Type B pancreatic cell (in vitro differentiated cells): Measurements from ENCODE around the gene APOBEC3G. TPM values are rescaled to one million over a fixed set of nuclear protein-coding genes. Genes with fewer than 3 reads are reported as not detected.

ENCODE experiments used
- DNase-seq: peaks from one replicate; pipeline ENCODE4 v3.0.0; 2021; ENCODE audit warnings: mixed read lengths; ENCODE audit not compliant: unreplicated experiment; ENCODE audit errors: extremely low spot score
- H3K27ac Mint-ChIP-seq: 2 replicates; pipeline ENCODE4 v1.8.0; 2021; ENCODE audit warnings: mild to moderate bottlenecking, mixed read lengths
- H3K27me3 Mint-ChIP-seq: 2 replicates; pipeline ENCODE4 v1.8.0; 2021; ENCODE audit warnings: mixed read lengths
- H3K36me3 Mint-ChIP-seq: 2 replicates; pipeline ENCODE4 v1.8.0; 2021; ENCODE audit warnings: mixed read lengths
- H3K4me1 Mint-ChIP-seq: one replicate; pipeline ENCODE4 v1.8.0; 2021; ENCODE audit warnings: mixed read lengths; ENCODE audit not compliant: unreplicated experiment
- H3K4me3 Mint-ChIP-seq: 2 replicates; pipeline ENCODE4 v1.8.0; 2021; ENCODE audit warnings: mild to moderate bottlenecking, mixed read lengths
- H3K9me3 Mint-ChIP-seq: 2 replicates; pipeline ENCODE4 v1.8.0; 2021; ENCODE audit warnings: mixed read lengths
- total RNA-seq: library from RNA; stranded (reverse); gene quantifications from 2 replicates; pipeline ENCODE4 v1.2.1, GENCODE V29; 2021; ENCODE audit warnings: low replicate concordance
- TF ChIP-seq, protein P1 (sequence below): fragments of 200-600 bp; sonication (generic); conservative IDR thresholded peaks from 2 replicates; pipeline ENCODE4 v1.5.0; 2021; ENCODE audit warnings: antibody characterized with exemption, mild to moderate bottlenecking

The APOBEC3G gene
- total RNA-seq, 1 donor from 2014 or later = 5.6 TPM

DNA sequence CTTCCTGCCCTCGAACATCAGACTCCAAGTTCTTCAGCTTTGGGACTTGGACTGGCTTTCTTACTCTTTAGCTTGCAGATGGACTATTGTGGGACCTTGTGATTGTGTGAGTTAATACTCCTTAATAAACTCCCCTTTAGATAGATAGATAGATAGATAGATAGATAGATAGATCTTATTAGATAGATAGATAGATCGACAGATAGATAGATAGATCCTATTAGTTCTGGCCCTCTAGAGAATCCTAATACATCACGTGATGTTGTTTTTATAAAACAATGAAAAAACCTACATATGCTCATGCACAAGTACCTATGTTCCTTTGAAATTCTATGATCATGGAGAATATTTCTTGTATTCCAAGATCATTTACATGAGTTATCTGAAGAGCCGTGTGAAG lies 43.9 kb downstream of the APOBEC3G start:
- no peak for DNase-seq
- TF ChIP-seq, protein P1, sequence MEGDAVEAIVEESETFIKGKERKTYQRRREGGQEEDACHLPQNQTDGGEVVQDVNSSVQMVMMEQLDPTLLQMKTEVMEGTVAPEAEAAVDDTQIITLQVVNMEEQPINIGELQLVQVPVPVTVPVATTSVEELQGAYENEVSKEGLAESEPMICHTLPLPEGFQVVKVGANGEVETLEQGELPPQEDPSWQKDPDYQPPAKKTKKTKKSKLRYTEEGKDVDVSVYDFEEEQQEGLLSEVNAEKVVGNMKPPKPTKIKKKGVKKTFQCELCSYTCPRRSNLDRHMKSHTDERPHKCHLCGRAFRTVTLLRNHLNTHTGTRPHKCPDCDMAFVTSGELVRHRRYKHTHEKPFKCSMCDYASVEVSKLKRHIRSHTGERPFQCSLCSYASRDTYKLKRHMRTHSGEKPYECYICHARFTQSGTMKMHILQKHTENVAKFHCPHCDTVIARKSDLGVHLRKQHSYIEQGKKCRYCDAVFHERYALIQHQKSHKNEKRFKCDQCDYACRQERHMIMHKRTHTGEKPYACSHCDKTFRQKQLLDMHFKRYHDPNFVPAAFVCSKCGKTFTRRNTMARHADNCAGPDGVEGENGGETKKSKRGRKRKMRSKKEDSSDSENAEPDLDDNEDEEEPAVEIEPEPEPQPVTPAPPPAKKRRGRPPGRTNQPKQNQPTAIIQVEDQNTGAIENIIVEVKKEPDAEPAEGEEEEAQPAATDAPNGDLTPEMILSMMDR = no peak
- peaks cover 14% of the 10 kb centered on the region for H3K4me1 Mint-ChIP-seq
- no peak overlapping the region for H3K27ac Mint-ChIP-seq
- no peak overlapping the region for H3K4me3 Mint-ChIP-seq
- peaks cover 4% of the 10 kb centered on the region for H3K27me3 Mint-ChIP-seq
- no peaks in the 10 kb centered on the region for H3K36me3 Mint-ChIP-seq
- no peaks in the 10 kb centered on the region for H3K9me3 Mint-ChIP-seq

DNA sequence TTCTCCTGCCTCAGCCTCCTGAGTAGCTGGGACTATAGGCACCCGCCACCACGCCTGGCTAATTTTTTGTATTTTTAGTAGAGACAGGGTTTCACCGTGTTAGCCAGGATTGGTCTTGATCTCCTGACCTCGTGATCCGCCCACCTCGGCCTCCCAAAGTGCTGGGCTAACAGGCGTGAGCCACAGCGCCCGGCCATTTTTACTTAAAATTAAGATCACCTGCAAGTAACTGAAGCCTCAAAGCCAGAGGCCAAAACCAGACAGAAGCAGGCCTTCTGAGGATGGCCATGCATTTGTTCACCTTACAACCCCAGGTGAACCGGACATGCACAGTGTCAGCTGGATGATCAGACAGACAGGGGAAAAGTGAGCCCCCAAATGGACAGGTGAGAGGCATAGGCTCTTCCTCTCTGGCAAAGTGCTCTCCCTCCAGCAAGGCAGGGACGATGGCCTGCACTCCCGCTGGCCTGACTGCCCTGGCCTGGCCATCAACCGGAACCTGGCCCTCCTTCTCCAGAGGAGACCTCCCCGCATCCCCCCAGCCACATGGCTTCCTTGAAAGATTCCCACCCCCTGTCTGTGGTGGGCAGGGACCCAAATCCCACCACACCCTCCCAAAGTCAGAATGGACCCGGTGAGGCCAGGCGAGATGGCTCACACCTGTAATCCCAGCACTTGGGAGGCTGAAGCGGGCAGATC lies 45.8 kb downstream of the APOBEC3G start:
- no peak overlapping the region for H3K4me3 Mint-ChIP-seq
- H3K4me1 Mint-ChIP-seq = peaks cover 10% of the 10 kb centered on the region
- no peaks in the 10 kb centered on the region for H3K9me3 Mint-ChIP-seq
- H3K36me3 Mint-ChIP-seq = no peaks in the 10 kb centered on the region
- peaks cover 1% of the 10 kb centered on the region for H3K27me3 Mint-ChIP-seq
- TF ChIP-seq, protein P1 = no peak
- no peak overlapping the region for H3K27ac Mint-ChIP-seq
- DNase-seq = no peak

DNA sequence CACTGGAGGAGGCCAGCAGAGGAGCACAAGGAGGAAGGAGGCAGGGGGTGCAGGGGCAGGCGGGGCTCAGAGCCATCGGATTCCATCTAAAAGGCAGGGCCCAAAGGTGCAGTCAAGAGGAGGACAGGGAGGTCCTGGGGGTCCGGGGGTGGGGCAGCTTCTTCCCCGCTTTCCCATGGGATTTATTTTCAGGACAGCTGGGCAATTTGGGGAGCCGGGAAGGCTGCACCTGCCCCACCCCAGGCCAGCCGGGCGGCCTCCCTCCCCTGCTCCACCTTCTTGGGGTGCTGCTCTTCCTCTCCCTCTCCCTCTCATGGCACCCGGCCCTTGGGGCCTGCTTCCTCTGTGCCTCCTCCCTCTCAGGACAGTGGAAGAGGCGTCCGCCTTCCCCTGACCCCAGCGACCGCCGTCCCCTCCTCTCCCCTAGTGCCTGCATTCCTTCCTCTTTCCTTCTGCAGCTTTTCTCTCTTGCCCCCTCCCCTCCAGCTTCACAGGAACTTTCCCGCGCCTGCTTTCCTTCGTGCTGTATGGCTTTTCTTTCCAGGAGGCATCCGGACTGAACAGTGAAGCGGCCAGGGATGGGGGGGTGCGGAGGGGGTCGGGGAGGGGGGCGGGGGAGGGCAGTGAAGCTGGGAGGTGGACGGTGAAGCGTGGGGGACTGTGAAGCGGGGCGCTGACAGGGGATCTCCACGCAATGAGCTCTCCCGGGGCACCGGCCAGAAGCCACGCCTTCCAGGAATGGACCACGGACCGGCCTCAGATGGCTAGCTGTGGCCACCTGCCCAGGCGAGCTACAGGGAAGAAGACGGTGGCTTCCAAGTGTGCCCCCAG lies 46.9 kb downstream of the APOBEC3G start:
- H3K4me1 Mint-ChIP-seq = peaks cover 8% of the 10 kb centered on the region
- H3K4me3 Mint-ChIP-seq = no peak overlapping the region
- H3K9me3 Mint-ChIP-seq = no peaks in the 10 kb centered on the region
- no peaks in the 10 kb centered on the region for H3K36me3 Mint-ChIP-seq
- H3K27ac Mint-ChIP-seq = no peak overlapping the region
- TF ChIP-seq, protein P1 = peak; percentile 7
- DNase-seq = no peak
- H3K27me3 Mint-ChIP-seq = no peaks in the 10 kb centered on the region

DNA sequence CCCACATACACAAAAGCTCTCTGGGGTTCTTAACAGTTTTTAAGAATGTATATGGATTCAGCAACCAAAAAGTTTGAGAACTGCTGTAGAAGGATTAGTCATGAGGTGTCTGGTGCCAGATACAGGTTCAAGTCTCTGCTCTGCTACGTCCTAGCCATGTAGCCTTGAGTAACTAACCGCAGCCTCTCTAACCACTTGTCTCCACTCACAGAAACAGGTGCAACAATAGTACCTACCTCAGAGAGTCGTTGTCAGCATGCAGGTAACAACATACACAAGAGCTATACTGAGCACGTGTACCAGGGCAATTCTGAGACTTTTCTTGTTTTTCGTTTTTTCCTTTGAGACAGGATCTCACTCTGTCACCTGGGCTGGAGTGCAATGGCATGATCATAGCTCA lies 48.5 kb downstream of the APOBEC3G start:
- peaks cover 11% of the 10 kb centered on the region for H3K4me1 Mint-ChIP-seq
- no peak overlapping the region for H3K4me3 Mint-ChIP-seq
- DNase-seq = no peak
- H3K27ac Mint-ChIP-seq = no peak overlapping the region
- no peaks in the 10 kb centered on the region for H3K9me3 Mint-ChIP-seq
- H3K36me3 Mint-ChIP-seq = no peaks in the 10 kb centered on the region
- no peaks in the 10 kb centered on the region for H3K27me3 Mint-ChIP-seq
- TF ChIP-seq, protein P1 = no peak

DNA sequence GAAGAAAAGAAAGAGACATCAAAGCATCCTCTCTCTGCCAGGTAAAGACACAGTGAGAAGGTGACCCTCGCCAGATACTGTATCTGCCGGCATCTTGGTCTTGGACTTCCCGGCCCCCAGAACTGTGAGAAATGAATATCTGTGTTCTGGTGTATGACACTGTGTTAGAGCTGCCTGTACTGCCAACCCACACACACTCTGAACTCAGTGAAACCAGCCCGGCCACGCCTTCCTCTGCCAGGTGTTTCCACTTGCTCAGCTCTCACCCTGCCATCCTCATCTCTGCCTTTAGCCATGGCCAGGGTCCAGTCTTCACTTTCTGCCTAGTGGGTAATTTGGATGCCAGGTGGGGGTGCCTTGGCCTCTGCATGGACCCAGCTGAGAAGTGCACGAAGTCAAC lies 51.4 kb downstream of the APOBEC3G start:
- TF ChIP-seq, protein P1 = no peak
- H3K27me3 Mint-ChIP-seq = no peaks in the 10 kb centered on the region
- peaks cover 15% of the 10 kb centered on the region for H3K4me1 Mint-ChIP-seq
- H3K27ac Mint-ChIP-seq = no peak overlapping the region
- DNase-seq = no peak
- no peaks in the 10 kb centered on the region for H3K9me3 Mint-ChIP-seq
- H3K4me3 Mint-ChIP-seq = no peak overlapping the region
- no peaks in the 10 kb centered on the region for H3K36me3 Mint-ChIP-seq
